ENCODE data around the gene GASK1B. TPM values are rescaled to one million over a fixed set of nuclear protein-coding genes. Genes with fewer than 3 reads are reported as not detected.

Gene GASK1B
- total RNA-seq, 1 donor from 2014 or later: 0.07 TPM

DNA sequence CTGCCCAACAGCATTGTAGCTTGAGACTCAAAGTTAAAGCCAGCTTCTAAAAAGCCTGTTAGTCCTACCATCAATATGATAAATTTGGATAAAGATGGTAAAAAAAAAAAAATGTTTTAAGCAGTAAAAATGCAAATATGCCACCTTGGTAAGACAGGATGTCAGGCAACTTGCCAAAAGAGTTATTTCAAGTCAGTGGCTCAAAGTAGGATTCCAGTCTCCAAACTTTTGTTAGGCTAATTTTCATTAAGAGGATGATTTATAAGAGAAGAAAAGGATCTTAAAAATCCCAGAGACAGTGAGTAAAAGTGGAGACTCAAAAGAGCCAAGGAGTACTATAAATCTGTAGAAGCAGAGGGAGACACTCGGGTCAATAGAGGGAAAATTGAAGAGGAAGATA lies 47.5 kb downstream of the GASK1B start:
- no peak for DNase-seq
- Mint-ChIP-seq H3K4me1 (ENCODE audit: low read depth, unreplicated experiment) (no peaks in the 10 kb centered on the region), H3K27me3 (ENCODE audit: unreplicated experiment) (no peaks in the 10 kb centered on the region), H3K4me3 (ENCODE audit: unreplicated experiment) (no peak overlapping the region), H3K27ac (ENCODE audit: unreplicated experiment) (no peak overlapping the region), H3K9me3 (ENCODE audit: unreplicated experiment) (no peaks in the 10 kb centered on the region), H3K36me3 (ENCODE audit: unreplicated experiment) (no peaks in the 10 kb centered on the region)
- TF ChIP-seq, protein P1, sequence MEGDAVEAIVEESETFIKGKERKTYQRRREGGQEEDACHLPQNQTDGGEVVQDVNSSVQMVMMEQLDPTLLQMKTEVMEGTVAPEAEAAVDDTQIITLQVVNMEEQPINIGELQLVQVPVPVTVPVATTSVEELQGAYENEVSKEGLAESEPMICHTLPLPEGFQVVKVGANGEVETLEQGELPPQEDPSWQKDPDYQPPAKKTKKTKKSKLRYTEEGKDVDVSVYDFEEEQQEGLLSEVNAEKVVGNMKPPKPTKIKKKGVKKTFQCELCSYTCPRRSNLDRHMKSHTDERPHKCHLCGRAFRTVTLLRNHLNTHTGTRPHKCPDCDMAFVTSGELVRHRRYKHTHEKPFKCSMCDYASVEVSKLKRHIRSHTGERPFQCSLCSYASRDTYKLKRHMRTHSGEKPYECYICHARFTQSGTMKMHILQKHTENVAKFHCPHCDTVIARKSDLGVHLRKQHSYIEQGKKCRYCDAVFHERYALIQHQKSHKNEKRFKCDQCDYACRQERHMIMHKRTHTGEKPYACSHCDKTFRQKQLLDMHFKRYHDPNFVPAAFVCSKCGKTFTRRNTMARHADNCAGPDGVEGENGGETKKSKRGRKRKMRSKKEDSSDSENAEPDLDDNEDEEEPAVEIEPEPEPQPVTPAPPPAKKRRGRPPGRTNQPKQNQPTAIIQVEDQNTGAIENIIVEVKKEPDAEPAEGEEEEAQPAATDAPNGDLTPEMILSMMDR (IDR thresholded peaks at IDR 0.05; ENCODE audit: partially characterized antibody, unreplicated experiment): no peak

Other genes with a start within 250 kb of the GASK1B start
- gene TMEM144, start 37.5 kb upstream of the GASK1B start, total RNA-seq (ENCODE audit: unreplicated experiment): not detected